ENCODE results near the gene IGF1R.

IGF1R gene

GRCh38 chr15:98671060-98672008, 23.0 kb downstream of the IGF1R start:
- DNase-seq (ENCODE audit: low read depth in 2 of 2): no peak

- DNase-seq (ENCODE audit: low read depth in 2 of 2): no peak
Measured at GRCh38 chr15:98673133-98673532, 24.8 kb downstream of the IGF1R start.

DNA sequence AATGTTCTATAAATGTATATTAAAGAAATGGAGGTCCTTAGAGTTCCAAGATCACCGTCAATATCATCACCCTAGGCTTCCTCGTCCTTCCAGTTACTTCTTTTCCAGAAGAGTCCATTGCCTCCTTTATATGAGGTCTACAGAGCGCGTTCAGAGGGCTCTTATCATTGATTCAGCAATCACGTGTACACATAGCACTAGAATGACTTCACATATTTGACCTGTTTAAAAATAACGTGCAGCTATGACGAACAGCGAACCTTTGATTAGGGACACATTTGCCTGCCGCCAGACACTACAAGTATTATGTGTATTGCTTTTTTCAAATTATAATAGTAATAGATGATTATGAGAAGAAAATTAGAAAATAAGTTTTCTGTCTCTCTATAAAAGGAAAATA, 26.0 kb downstream of the IGF1R start:
- no peak for DNase-seq (ENCODE audit: low read depth in 2 of 2)

GRCh38 chr15:98676586-98677270, 28.4 kb downstream of the IGF1R start:
- DNase-seq (ENCODE audit: low read depth in 2 of 2): no peak

DNA sequence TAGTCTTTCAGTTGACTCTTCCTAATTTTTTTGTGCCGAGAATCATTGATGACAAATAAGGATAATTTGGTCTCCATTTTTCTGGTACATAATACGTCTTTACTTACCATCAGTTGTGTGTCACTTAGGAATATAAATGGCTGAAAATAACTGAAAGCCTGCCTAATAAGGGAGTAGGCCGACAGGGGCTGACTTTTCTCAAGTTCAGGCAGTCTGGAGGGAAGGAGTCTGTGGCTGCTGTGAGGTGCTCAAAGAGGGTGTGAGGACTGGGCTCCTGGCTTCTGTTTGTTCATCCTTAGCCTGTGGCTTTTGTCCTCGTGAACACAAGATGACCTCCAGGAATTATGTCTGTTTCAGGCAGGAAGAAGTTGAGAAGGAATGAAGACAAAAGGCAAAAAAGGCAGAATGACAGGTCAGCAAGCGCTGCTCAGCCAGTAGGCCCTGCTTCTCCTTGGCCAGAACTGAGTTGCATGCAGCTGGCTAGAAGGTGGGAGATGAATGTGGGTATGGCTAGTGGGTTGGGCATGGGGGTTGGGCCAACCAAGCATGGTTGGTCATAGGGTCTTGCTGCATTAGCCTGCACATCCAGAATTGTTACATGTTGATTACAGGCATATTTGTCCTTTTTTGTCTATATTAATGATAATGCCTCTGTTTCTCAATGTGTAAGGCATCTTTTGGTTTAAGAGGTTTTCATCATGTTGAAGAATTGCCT, 29.2 kb downstream of the IGF1R start:
- no peak for DNase-seq (ENCODE audit: low read depth in 2 of 2)

DNA sequence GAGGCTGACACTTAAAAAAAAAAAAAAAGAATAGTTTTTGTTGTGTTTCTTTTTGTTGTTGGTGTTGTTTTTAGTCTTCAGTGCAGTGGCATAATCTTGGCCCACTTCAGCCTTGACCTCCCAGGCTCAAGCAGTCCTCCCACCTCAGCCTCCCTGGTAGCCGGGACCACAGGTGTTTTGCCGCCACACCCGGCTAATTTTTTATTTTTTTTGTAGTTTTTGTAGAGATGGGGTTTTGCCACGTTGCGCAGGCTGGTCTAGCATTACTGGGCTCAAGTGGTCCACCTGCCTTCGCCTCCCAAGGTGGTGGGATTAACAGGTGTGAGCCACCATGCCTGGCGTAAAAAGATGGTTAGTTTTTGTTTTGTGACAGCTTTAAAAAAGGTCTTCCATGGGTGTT, 30.1 kb downstream of the IGF1R start:
- DNase-seq (ENCODE audit: low read depth in 2 of 2): no peak

DNA sequence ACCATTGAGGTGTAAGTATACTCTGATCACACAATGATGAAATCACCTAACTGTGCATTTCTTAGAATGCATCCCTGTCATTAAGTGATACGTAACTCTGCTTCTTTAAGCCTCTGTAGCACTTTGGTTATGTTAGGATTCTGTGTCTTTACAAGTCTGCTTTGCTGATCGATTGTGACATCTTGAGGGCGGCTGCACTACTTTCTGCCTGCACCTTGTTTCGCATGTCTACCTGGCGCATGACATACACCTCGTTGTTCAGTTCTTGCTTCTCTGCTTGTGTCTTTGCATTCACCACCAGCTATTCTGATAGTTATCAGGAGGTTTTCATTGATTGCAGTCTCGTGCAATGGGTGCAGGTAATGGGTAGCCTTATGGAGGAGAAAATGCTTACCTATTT, 32.7 kb downstream of the IGF1R start:
- DNase-seq (ENCODE audit: low read depth in 2 of 2): no peak

GRCh38 chr15:98682992-98683701, 34.8 kb downstream of the IGF1R start:
- no peak for DNase-seq (ENCODE audit: low read depth in 2 of 2)

- no peak for DNase-seq (ENCODE audit: low read depth in 2 of 2)
Measured at GRCh38 chr15:98683831-98684230, 35.5 kb downstream of the IGF1R start.

DNA sequence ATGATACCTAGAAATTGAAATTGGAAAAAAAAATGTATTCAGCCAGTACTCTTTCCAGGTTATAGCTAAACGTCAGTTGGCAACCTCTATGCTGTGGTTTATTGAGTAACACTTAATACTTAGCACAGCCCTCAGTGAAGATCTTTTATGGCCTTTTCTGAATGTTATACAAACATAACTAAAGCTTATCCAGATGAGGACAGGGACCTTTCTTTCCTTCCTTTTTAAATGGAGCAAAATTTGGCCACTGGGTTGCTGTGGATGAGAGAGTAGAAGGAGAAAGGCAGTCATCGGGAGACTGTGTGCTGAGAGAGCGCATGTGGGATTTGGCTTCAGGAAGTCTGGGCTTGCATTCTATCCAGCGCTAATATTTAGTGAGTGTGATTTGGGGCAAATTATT, 36.1 kb downstream of the IGF1R start:
- DNase-seq (ENCODE audit: low read depth in 2 of 2): no peak

- DNase-seq (ENCODE audit: low read depth in 2 of 2): no peak
Measured at GRCh38 chr15:98684995-98685525, 36.7 kb downstream of the IGF1R start.

- DNase-seq (ENCODE audit: low read depth in 2 of 2): no peak
Measured at GRCh38 chr15:98686983-98687382, 38.6 kb downstream of the IGF1R start.

DNA sequence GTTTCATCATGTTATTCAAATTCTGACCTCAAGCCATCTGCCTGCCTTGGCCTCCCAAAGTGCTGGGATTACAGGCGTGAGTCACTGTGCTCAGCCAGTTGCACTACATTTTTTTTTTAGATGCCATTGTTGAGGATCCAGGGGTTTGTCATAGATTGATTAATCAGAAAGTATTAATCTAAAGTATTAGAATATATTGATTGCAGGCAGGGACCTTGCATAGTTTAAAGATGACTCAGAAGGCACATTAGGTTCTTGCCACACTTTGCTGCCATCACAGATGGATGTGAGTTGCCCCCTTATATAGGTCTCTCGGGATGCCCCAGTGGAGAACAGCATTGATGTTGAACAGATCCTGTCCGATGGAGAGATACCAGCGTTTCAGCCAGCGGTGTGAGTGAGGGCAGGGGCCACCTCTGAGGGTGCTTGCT, 41.1 kb downstream of the IGF1R start:
- no peak for DNase-seq (ENCODE audit: low read depth in 2 of 2)

DNA sequence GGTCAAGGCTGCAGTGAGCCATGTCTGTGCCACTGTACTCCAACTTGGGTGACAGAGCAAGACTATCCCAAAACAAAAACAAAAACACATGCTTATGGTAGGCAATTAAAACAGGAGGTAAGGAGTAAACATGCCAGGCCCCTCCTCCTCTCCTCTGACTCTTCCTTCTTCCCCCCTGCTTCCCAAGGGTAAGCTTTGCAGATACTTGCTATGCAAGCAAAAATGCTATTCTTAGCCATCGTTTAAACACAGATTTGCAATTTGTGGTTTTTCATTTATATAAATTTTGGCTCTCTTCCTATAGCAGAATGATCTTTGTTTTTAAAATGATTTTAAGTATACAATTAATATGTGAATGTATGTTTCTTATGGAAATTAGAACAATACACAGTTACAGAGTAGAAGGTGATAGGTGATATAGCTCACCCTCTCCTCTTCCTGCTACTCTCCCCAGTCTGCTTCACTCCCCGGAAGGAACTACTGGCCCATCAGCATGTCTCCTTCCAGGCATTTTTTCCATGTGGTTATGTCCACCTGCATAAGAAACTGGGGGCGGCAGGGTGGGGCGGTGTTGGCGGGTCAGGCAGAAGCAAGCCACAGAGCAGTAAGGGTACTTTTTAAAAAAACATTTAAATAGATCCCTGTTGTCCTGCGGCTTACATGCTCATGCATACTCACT, 42.1 kb downstream of the IGF1R start:
- DNase-seq (ENCODE audit: low read depth in 2 of 2): no peak

- DNase-seq (ENCODE audit: low read depth in 2 of 2): no peak
Measured at GRCh38 chr15:98692213-98692612, 43.9 kb downstream of the IGF1R start.

DNA sequence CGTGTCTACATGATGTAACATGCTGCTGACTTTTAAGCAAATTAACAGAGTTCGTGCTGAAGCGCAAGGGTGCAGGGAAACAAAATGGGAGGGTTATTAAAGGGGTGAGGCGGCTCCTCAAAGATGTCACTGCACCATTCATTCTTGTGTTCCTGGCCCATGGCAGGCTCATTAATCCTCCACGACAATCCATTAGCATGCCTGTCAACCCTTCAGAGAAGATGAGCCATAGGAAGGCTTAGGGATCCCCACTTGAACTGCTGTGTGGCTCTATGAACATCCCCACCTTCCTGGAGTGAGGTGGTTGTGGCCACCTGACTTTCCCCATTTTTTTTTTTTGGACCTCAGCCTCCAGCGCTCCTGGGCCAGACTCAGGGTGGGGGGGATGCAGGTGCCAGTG, 45.8 kb downstream of the IGF1R start:
- DNase-seq (ENCODE audit: low read depth in 2 of 2): no peak

DNA sequence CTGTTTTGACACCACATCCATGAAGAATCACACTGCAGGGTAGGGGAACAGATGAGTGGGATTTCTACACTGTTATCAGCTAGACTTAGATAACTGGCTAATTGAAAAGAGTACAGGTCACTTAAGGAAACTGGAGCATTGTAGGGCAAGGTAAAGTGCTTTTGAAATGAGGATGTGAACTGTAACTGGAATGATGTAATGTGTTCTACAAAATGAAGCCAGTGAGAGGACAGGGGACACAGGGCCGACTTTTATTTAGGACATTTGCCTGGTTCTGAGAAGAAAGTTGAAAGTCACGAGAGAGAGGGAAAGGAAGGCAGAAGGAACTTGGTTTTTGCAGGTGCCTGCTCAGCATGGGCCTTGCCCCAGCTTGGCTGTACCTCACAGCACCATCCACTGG, 50.5 kb downstream of the IGF1R start:
- DNase-seq (ENCODE audit: low read depth in 2 of 2): no peak

- no peak for DNase-seq (ENCODE audit: low read depth in 2 of 2)
Measured at GRCh38 chr15:98699591-98700424, 51.5 kb downstream of the IGF1R start.

DNA sequence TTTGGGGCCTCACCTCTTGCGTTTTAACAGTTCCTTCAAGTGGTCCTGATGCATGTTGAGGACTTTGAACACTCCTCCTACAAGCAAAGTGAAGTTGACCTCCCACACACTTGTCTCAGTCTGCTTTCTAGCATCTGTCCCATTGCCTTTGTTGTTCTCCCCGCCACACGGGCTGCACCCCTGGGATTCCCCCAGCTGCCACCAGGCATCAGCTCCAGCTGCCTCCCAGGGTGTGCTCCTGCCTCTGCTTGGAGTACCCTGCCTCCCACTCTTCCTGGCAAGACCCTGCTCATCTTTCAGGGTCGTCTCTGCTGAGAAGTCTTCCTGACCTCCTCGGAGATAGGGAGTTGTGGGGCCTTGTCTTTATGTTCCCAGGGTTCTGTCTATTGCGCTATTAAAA, 52.2 kb downstream of the IGF1R start:
- DNase-seq (ENCODE audit: low read depth in 2 of 2): no peak

DNA sequence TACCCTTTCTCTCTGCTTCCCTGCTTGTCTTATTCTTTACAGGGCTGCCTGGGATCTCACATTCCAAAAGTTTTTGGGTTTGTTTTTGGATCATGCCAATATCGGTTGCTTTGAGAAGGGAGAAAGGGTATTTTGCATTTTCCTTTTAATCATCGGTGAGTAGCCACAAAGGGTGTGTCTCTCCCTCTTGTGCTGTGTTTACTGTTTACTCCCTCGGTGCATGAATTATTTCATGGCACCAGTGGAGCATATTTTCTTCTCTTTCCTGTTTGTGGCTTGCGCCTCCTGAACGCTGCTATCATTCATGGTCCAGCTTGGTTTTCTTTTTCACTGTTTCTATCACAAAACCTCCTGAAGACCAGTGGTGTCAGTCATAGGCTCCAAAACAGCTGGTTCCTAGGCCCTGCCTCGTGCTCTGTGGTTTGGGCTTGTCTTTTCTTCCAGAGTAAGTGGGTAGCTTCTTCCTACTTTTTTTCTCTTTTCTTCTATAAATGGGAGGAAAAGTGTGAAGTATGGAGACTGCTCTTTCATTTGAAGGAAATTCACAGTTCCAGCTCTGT, 54.9 kb downstream of the IGF1R start:
- no peak for DNase-seq (ENCODE audit: low read depth in 2 of 2)

All from stimulated activated CD4-positive, alpha-beta T cell treated with anti-CD3 and anti-CD28 coated beads, Interleukin-12 subunit alpha, Interleukin-12 subunit beta, amount 100 ng/mL, for 24 hours (primary cell).